Endodermal cell (in vitro differentiated cells): ENCODE data around the gene GRM7. TPM values are rescaled to one million over a fixed set of nuclear protein-coding genes. Genes with fewer than 3 reads are reported as not detected.

Experiments used
- DNase-seq: peaks from one replicate; pipeline ENCODE4 v3.0.0-alpha.2; 2017
- H3K27ac ChIP-seq: 2 replicates; pipeline ENCODE4 v1.5.1; 2013; ENCODE audit warnings: mild to moderate bottlenecking, low read depth, low read length, moderate library complexity
- H3K27me3 ChIP-seq: 2 replicates; pipeline ENCODE4 v1.6.1; 2013; ENCODE audit warnings: mild to moderate bottlenecking, low read length, moderate library complexity; ENCODE audit not compliant: insufficient read depth, control insufficient read depth, poor library complexity, severe bottlenecking
- H3K36me3 ChIP-seq: 2 replicates; pipeline ENCODE4 v1.7.0; 2013; ENCODE audit warnings: mild to moderate bottlenecking, low read length, moderate library complexity; ENCODE audit not compliant: control insufficient read depth, insufficient read depth
- H3K4me1 ChIP-seq: one replicate; pipeline ENCODE4 v1.7.0; 2013; ENCODE audit warnings: low read length; ENCODE audit not compliant: control insufficient read depth, insufficient read depth
- H3K4me3 ChIP-seq: 2 replicates; pipeline ENCODE4 v1.5.1; 2013; ENCODE audit warnings: mild to moderate bottlenecking, low read length, moderate library complexity
- H3K9ac ChIP-seq: 2 replicates; pipeline ENCODE4 v1.6.1; 2013; ENCODE audit warnings: mild to moderate bottlenecking, low read length, moderate library complexity; ENCODE audit not compliant: poor library complexity, severe bottlenecking; ENCODE audit errors: extremely low read depth
- H3K9me3 ChIP-seq: 2 replicates; pipeline ENCODE4 v1.6.1; 2013; ENCODE audit warnings: mild to moderate bottlenecking, low read length, moderate library complexity; ENCODE audit not compliant: control insufficient read depth
- H3K27ac Mint-ChIP-seq: 2 replicates; pipeline ENCODE4 v1.8.0; 2020; ENCODE audit warnings: mixed read lengths
- H3K27me3 Mint-ChIP-seq: 2 replicates; pipeline ENCODE4 v1.8.0; 2021; ENCODE audit warnings: mild to moderate bottlenecking, mixed read lengths; ENCODE audit not compliant: insufficient read depth
- H3K36me3 Mint-ChIP-seq: 2 replicates; pipeline ENCODE4 v1.8.0; 2020; ENCODE audit warnings: low read depth, mixed read lengths
- H3K4me1 Mint-ChIP-seq: 2 replicates; pipeline ENCODE4 v1.8.0; 2020; ENCODE audit warnings: mixed read lengths
- H3K4me3 Mint-ChIP-seq: 2 replicates; pipeline ENCODE4 v1.8.0; 2020; ENCODE audit warnings: mild to moderate bottlenecking, moderate library complexity, mixed read lengths
- H3K9me3 Mint-ChIP-seq: 2 replicates; pipeline ENCODE4 v1.8.0; 2020; ENCODE audit warnings: mild to moderate bottlenecking, mixed read lengths
- WGBS, 2 experiments: methylation state at CpG; one replicate each; pipeline versions ENCODE4 v1.1.5 to v1.1.7; 2013; ENCODE audit warnings: missing lambda C conversion rate in 2 of 2, mixed read lengths in 1 of 2; ENCODE audit not compliant: insufficient coverage in 1 of 2, insufficient read length in 1 of 2; 5-methylcytosine and 5-hydroxymethylcytosine counted together
- total RNA-seq, 2 donors: library from RNA; stranded (reverse); fragmentation: NEBNext Ultra II Directional in 1 of 2; extraction: Animal tissue kit (Norgen Biotek cat#: 25700) in 1 of 2; gene quantifications; 2 replicates in 1 of 2; 3 replicates in 1 of 2; pipeline ENCODE4 v1.2.1, GENCODE V29; 2021
- TF ChIP-seq, protein P1 (sequence below): fragments of 200-600 bp; sonication (generic); conservative IDR thresholded peaks from 2 replicates; pipeline ENCODE4 v1.5.0; 2021; ENCODE audit warnings: antibody characterized with exemption, mild to moderate bottlenecking

Gene GRM7
- total RNA-seq, 2 donors from 2014 or later, result 0.11 to 0.73 TPM

DNA sequence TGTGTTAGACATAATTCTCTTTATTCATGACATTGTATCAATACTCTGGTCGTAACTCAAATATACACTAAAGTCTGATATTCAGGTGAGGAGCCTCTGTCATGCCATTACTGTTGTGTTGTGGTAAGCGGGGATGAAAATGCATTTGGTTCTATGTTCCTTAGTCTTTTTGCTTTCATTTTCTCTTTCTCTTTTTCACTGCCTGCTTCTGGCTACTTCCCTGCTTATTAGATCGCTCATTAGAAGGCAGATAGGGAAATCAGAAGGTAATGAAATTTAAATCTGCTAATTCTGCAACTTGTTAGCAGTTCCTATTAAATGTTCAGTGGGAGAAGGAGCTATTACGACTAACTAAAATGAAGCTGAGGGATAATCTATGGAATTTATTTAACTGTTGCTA is 345.0 kb downstream of the GRM7 start:
- H3K4me1 Mint-ChIP-seq, result peaks cover 17% of the 10 kb centered on the region
- H3K4me3 Mint-ChIP-seq, result no peak overlapping the region
- no peak overlapping the region for H3K4me3 ChIP-seq
- H3K9me3 ChIP-seq, result no peaks in the 10 kb centered on the region
- H3K9ac ChIP-seq, result no peak overlapping the region
- 91% methylated on average over 3 of the region's 4 CpGs; no CpG with 5 or more reads in 1 of the 2 experiments for WGBS, 2 experiments
- no peaks in the 10 kb centered on the region for H3K36me3 Mint-ChIP-seq
- no peaks in the 10 kb centered on the region for H3K4me1 ChIP-seq
- no peaks in the 10 kb centered on the region for H3K27me3 ChIP-seq
- DNase-seq, result no peak
- no peaks in the 10 kb centered on the region for H3K27me3 Mint-ChIP-seq
- H3K27ac Mint-ChIP-seq, result no peak overlapping the region
- TF ChIP-seq, protein P1, sequence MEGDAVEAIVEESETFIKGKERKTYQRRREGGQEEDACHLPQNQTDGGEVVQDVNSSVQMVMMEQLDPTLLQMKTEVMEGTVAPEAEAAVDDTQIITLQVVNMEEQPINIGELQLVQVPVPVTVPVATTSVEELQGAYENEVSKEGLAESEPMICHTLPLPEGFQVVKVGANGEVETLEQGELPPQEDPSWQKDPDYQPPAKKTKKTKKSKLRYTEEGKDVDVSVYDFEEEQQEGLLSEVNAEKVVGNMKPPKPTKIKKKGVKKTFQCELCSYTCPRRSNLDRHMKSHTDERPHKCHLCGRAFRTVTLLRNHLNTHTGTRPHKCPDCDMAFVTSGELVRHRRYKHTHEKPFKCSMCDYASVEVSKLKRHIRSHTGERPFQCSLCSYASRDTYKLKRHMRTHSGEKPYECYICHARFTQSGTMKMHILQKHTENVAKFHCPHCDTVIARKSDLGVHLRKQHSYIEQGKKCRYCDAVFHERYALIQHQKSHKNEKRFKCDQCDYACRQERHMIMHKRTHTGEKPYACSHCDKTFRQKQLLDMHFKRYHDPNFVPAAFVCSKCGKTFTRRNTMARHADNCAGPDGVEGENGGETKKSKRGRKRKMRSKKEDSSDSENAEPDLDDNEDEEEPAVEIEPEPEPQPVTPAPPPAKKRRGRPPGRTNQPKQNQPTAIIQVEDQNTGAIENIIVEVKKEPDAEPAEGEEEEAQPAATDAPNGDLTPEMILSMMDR, result no peak
- no peak overlapping the region for H3K27ac ChIP-seq
- no peaks in the 10 kb centered on the region for H3K36me3 ChIP-seq
- no peaks in the 10 kb centered on the region for H3K9me3 Mint-ChIP-seq

DNA sequence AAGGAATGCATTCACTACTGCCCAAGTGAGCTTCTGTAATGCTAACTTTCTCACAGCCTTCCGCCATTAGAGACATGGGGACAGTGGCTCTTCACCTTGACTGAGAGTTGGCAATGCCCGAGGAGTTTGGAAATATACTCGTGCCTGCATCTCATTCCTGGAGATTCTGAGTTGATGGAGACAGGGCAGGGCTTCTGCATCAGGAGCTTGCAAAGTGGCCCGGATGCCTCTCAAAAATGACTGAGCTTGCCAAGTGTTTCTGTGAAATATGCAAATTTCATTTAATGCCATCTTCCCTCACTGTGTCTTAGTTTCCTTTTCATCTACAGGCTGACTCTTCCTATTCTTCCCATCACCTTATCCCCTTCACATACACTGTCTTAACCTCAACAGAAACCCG is 346.2 kb downstream of the GRM7 start:
- Histone ChIP-seq H3K36me3 (no peaks in the 10 kb centered on the region), H3K4me1 (no peaks in the 10 kb centered on the region), H3K27me3 (no peaks in the 10 kb centered on the region), H3K9me3 (no peaks in the 10 kb centered on the region), H3K9ac (no peak overlapping the region), H3K4me3 (no peak overlapping the region), H3K27ac (no peak overlapping the region)
- Mint-ChIP-seq H3K27ac (no peak overlapping the region), H3K36me3 (no peaks in the 10 kb centered on the region), H3K9me3 (no peaks in the 10 kb centered on the region), H3K4me1 (peaks cover 27% of the 10 kb centered on the region), H3K27me3 (no peaks in the 10 kb centered on the region), H3K4me3 (no peak overlapping the region)
- TF ChIP-seq, protein P1, result no peak
- WGBS, 2 experiments, result 94 to 98% methylated on average over 5 of the region's 5 CpGs
- DNase-seq, result no peak

DNA sequence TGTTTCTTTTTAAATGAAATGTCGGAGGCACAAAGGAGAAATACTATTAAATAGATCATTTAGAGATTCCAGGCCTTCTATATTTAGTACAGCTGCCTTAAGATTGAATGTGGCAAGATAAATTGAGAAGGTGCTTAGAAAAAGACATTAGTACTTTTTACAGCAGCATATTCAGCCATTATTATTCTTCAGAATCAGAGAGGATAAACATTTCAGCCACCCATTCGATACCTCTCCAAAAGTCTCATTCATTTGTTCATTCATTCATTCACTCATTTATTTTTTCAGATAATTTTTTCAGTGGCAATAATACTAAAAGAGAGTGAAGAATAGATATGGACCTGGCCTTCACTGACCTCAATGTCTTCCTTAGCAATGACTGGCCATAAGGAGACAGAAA is 347.0 kb downstream of the GRM7 start:
- H3K9me3 Mint-ChIP-seq, result no peaks in the 10 kb centered on the region
- no peaks in the 10 kb centered on the region for H3K27me3 ChIP-seq
- no peak overlapping the region for H3K9ac ChIP-seq
- H3K27ac Mint-ChIP-seq, result no peak overlapping the region
- TF ChIP-seq, protein P1, result no peak
- H3K36me3 ChIP-seq, result no peaks in the 10 kb centered on the region
- no peak overlapping the region for H3K4me3 Mint-ChIP-seq
- no peak for DNase-seq
- peaks cover under 1% of the 10 kb centered on the region for H3K4me1 ChIP-seq
- no peak overlapping the region for H3K27ac ChIP-seq
- no peaks in the 10 kb centered on the region for H3K9me3 ChIP-seq
- H3K4me1 Mint-ChIP-seq, result peaks cover 34% of the 10 kb centered on the region
- no peak overlapping the region for H3K4me3 ChIP-seq
- no peaks in the 10 kb centered on the region for H3K36me3 Mint-ChIP-seq
- 84 to 100% methylated on average over 1 to 2 of the region's 2 CpGs for WGBS, 2 experiments
- H3K27me3 Mint-ChIP-seq, result no peaks in the 10 kb centered on the region
